Activated naive CD8-positive, alpha-beta T cell treated with anti-CD3 and anti-CD28 coated beads, Interleukin-2, amount 10 ng/mL, durations not matched to agents 7 days and 5 days (primary cell): ENCODE results near the gene LCE3B. TPM values are rescaled to one million over a fixed set of nuclear protein-coding genes. Genes with fewer than 3 reads are reported as not detected.
"Not testable (repeated sequence)": the region's sequence is repeated elsewhere in the genome, so short reads cannot be mapped to it uniquely, and the experiment has no call there.

ENCODE experiments used
- ATAC-seq: fragments of 150-1000 bp; cut with Tn5 transposase; one replicate; pipeline ENCODE4 v1.10.0; 2021; ENCODE audit warnings: low read depth, moderate library complexity
- POLR2A ChIA-PET: fragments of 350-600 bp; sonication (Branson Sonifier 250); formaldehyde crosslinking; loops from one replicate; lab custom pipeline; 2021; ENCODE audit warnings: antibody characterized with exemption; lab: Charles Lee
- DNase-seq: peaks from one replicate; pipeline ENCODE4 v3.0.0; 2021
- H3K27ac Mint-ChIP-seq: one replicate; pipeline ENCODE4 v1.8.0; 2022; ENCODE audit warnings: mild to moderate bottlenecking, mixed read lengths
- H3K27me3 Mint-ChIP-seq: one replicate; pipeline ENCODE4 v1.8.0; 2022; ENCODE audit warnings: mild to moderate bottlenecking, moderate library complexity, mixed read lengths
- H3K36me3 Mint-ChIP-seq: one replicate; pipeline ENCODE4 v1.8.0; 2021; ENCODE audit warnings: mild to moderate bottlenecking, mixed read lengths
- H3K4me1 Mint-ChIP-seq: one replicate; pipeline ENCODE4 v1.8.0; 2021; ENCODE audit warnings: mixed read lengths
- H3K4me3 Mint-ChIP-seq: one replicate; pipeline ENCODE4 v1.8.0; 2022; ENCODE audit warnings: mild to moderate bottlenecking, moderate library complexity, mixed read lengths
- H3K9me3 Mint-ChIP-seq: one replicate; pipeline ENCODE4 v1.8.0; 2021; ENCODE audit warnings: mixed read lengths
- total RNA-seq, 2 experiments: library from RNA; stranded (reverse); gene quantifications; one replicate each; pipeline ENCODE4 v1.2.3, GENCODE V29; 2021

Gene LCE3B
- not detected for total RNA-seq

- H3K4me3 Mint-ChIP-seq, result no peak within 1 kb of the TSS
- ATAC-seq, result no peak
- peaks cover 4% of the 10 kb centered on the region for H3K9me3 Mint-ChIP-seq
- no peak for DNase-seq
- peaks cover 3% of the 10 kb centered on the region for H3K27me3 Mint-ChIP-seq
- H3K27ac Mint-ChIP-seq, result no peak within 1 kb of the TSS
- no peaks in the 10 kb centered on the region for H3K4me1 Mint-ChIP-seq
- no peaks in the 10 kb centered on the region for H3K36me3 Mint-ChIP-seq
- POLR2A ChIA-PET, result no interaction called here
Measured at GRCh38 chr1:152613511-152613910, at the start of gene LCE3B. Gene LCE3B, plus strand, starts transcription at chr1:152613811. Its CDS starts 0 bp downstream, at chr1:152613811.

- Mint-ChIP-seq H3K4me1 (no peaks in the 10 kb centered on the region), H3K9me3 (no peaks in the 10 kb centered on the region), H3K27ac (no peak overlapping the region), H3K4me3 (no peak overlapping the region), H3K36me3 (no peaks in the 10 kb centered on the region), H3K27me3 (peaks cover 6% of the 10 kb centered on the region)
- no peak for DNase-seq
- ATAC-seq, result no peak
- POLR2A ChIA-PET, result no interaction called here
Measured at GRCh38 chr1:152565115-152565514, 48.5 kb upstream of the LCE3B start.

- Mint-ChIP-seq H3K36me3 (no peaks in the 10 kb centered on the region), H3K4me3 (no peak overlapping the region), H3K9me3 (no peaks in the 10 kb centered on the region), H3K4me1 (no peaks in the 10 kb centered on the region), H3K27me3 (peaks cover 6% of the 10 kb centered on the region), H3K27ac (no peak overlapping the region)
- POLR2A ChIA-PET, result no interaction called here
- ATAC-seq (no peak), DNase-seq (no peak)
Measured at GRCh38 chr1:152565535-152566215, 47.9 kb upstream of the LCE3B start.

- peaks cover 6% of the 10 kb centered on the region for H3K27me3 Mint-ChIP-seq
- DNase-seq (no peak), ATAC-seq (no peak)
- no peaks in the 10 kb centered on the region for H3K4me1 Mint-ChIP-seq
- no peaks in the 10 kb centered on the region for H3K9me3 Mint-ChIP-seq
- no peaks in the 10 kb centered on the region for H3K36me3 Mint-ChIP-seq
- no peak within 1 kb of the TSS for H3K27ac Mint-ChIP-seq
- H3K4me3 Mint-ChIP-seq, result no peak within 1 kb of the TSS
- POLR2A ChIA-PET, result no interaction called here
Measured at GRCh38 chr1:152566681-152567080, 46.9 kb upstream of the LCE3B start, which contains the start of gene LCE3E. Gene LCE3E, minus strand, starts transcription at chr1:152566780. Its CDS starts 572 bp downstream, at chr1:152566208.

- POLR2A ChIA-PET, result no interaction called here
- ATAC-seq, result no peak
- H3K9me3 Mint-ChIP-seq, result no peaks in the 10 kb centered on the region
- DNase-seq, result no peak
- peaks cover 14% of the 10 kb centered on the region for H3K27me3 Mint-ChIP-seq
- H3K4me1 Mint-ChIP-seq, result peaks cover 1% of the 10 kb centered on the region
- H3K36me3 Mint-ChIP-seq, result no peaks in the 10 kb centered on the region
- H3K27ac Mint-ChIP-seq, result no peak overlapping the region
- no peak overlapping the region for H3K4me3 Mint-ChIP-seq
Measured at GRCh38 chr1:152577168-152577567, 36.4 kb upstream of the LCE3B start.

GRCh38 chr1:152579526-152579925 lies 34.1 kb upstream of the LCE3B start:
- peaks cover 11% of the 10 kb centered on the region for H3K27me3 Mint-ChIP-seq
- ATAC-seq, POLR2A ChIA-PET, H3K27ac Mint-ChIP-seq, H3K4me3 Mint-ChIP-seq, H3K9me3 Mint-ChIP-seq, H3K4me1 Mint-ChIP-seq, DNase-seq, H3K36me3 Mint-ChIP-seq: not testable (repeated sequence)

GRCh38 chr1:152580433-152580832 lies 33.2 kb upstream of the LCE3B start, which contains the start of gene LCE3D:
Gene LCE3D, minus strand, starts transcription at chr1:152580516. Its CDS starts 580 bp downstream, at chr1:152579936.
- Mint-ChIP-seq H3K27me3 (peaks cover 11% of the 10 kb centered on the region), H3K4me1 (peaks cover 1% of the 10 kb centered on the region), H3K9me3 (no peaks in the 10 kb centered on the region), H3K4me3 (no peak within 1 kb of the TSS), H3K36me3 (no peaks in the 10 kb centered on the region), H3K27ac (no peak within 1 kb of the TSS)
- DNase-seq (no peak), ATAC-seq (no peak)
- POLR2A ChIA-PET, result no interaction called here

- H3K9me3 Mint-ChIP-seq, result no peaks in the 10 kb centered on the region
- POLR2A ChIA-PET, result no interaction called here
- DNase-seq (no peak), ATAC-seq (no peak)
- no peak overlapping the region for H3K4me3 Mint-ChIP-seq
- H3K36me3 Mint-ChIP-seq, result no peaks in the 10 kb centered on the region
- no peak overlapping the region for H3K27ac Mint-ChIP-seq
- peaks cover 1% of the 10 kb centered on the region for H3K4me1 Mint-ChIP-seq
- H3K27me3 Mint-ChIP-seq, result peaks cover 13% of the 10 kb centered on the region
Measured at GRCh38 chr1:152582647-152583046, 31.0 kb upstream of the LCE3B start.

- no peak overlapping the region for H3K4me3 Mint-ChIP-seq
- no peaks in the 10 kb centered on the region for H3K36me3 Mint-ChIP-seq
- H3K27me3 Mint-ChIP-seq, result peaks cover 4% of the 10 kb centered on the region
- peaks cover 2% of the 10 kb centered on the region for H3K9me3 Mint-ChIP-seq
- POLR2A ChIA-PET, result no interaction called here
- ATAC-seq (no peak), DNase-seq (no peak)
- no peaks in the 10 kb centered on the region for H3K4me1 Mint-ChIP-seq
- no peak overlapping the region for H3K27ac Mint-ChIP-seq
Measured at GRCh38 chr1:152585586-152585985, 28.0 kb upstream of the LCE3B start.

GRCh38 chr1:152596986-152597385 lies 16.6 kb upstream of the LCE3B start:
- POLR2A ChIA-PET, result no interaction called here
- no peak for ATAC-seq
- no peaks in the 10 kb centered on the region for H3K27me3 Mint-ChIP-seq
- DNase-seq, result no peak
- H3K9me3 Mint-ChIP-seq, result peaks cover 2% of the 10 kb centered on the region
- H3K27ac Mint-ChIP-seq, result no peak overlapping the region
- H3K4me1 Mint-ChIP-seq, result no peaks in the 10 kb centered on the region
- H3K36me3 Mint-ChIP-seq, result no peaks in the 10 kb centered on the region
- no peak overlapping the region for H3K4me3 Mint-ChIP-seq

GRCh38 chr1:152599934-152600333 lies 13.7 kb upstream of the LCE3B start, which contains the start of gene LCE3C:
Gene LCE3C, plus strand, starts transcription at chr1:152600234. Its CDS starts 498 bp downstream, at chr1:152600732.
- Mint-ChIP-seq H3K27ac (no peak within 1 kb of the TSS), H3K4me1 (no peaks in the 10 kb centered on the region)
- no peak for DNase-seq

GRCh38 chr1:152621993-152622392 lies 8.4 kb downstream of the LCE3B start:
- ATAC-seq (no peak), DNase-seq (no peak)
- H3K27ac Mint-ChIP-seq, result no peak overlapping the region
- POLR2A ChIA-PET, result no interaction called here
- no peaks in the 10 kb centered on the region for H3K36me3 Mint-ChIP-seq
- H3K4me3 Mint-ChIP-seq, result no peak overlapping the region
- H3K9me3 Mint-ChIP-seq, result peaks cover 10% of the 10 kb centered on the region
- H3K27me3 Mint-ChIP-seq, result peaks cover 8% of the 10 kb centered on the region
- H3K4me1 Mint-ChIP-seq, result peaks cover 5% of the 10 kb centered on the region

More at GRCh38 chr1:152599934-152600333, 13.7 kb upstream of the LCE3B start, which contains the start of gene LCE3C:
- Mint-ChIP-seq H3K36me3 (no peaks in the 10 kb centered on the region), H3K4me3 (no peak within 1 kb of the TSS), H3K27me3 (no peaks in the 10 kb centered on the region), H3K9me3 (peaks cover 2% of the 10 kb centered on the region)
- no peak for ATAC-seq
- POLR2A ChIA-PET, result no interaction called here

- Mint-ChIP-seq H3K36me3 (no peaks in the 10 kb centered on the region), H3K27me3 (peaks cover 8% of the 10 kb centered on the region), H3K27ac (no peak within 1 kb of the TSS), H3K9me3 (peaks cover 8% of the 10 kb centered on the region), H3K4me3 (no peak within 1 kb of the TSS), H3K4me1 (peaks cover 5% of the 10 kb centered on the region)
- ATAC-seq (no peak), DNase-seq (peak; percentile 29)
- POLR2A ChIA-PET, result no interaction called here
Measured at GRCh38 chr1:152622803-152623202, 9.2 kb downstream of the LCE3B start, which contains the start of gene LCE3A. Gene LCE3A, minus strand, starts transcription at chr1:152623103. Its CDS starts 0 bp downstream, at chr1:152623103.

GRCh38 chr1:152623203-152623844 lies 9.7 kb downstream of the LCE3B start:
- DNase-seq (peak; percentile 41), ATAC-seq (no peak)
- Mint-ChIP-seq H3K27ac (no peak overlapping the region), H3K27me3 (peaks cover 8% of the 10 kb centered on the region), H3K36me3 (no peaks in the 10 kb centered on the region), H3K4me3 (no peak overlapping the region), H3K4me1 (peaks cover 5% of the 10 kb centered on the region), H3K9me3 (peaks cover 8% of the 10 kb centered on the region)
- POLR2A ChIA-PET, result no interaction called here
